GM21723 (cell line): ENCODE measurements around the gene RNF4.
"Not testable (repeated sequence)": the region's sequence is repeated elsewhere in the genome, so short reads cannot be mapped to it uniquely, and the experiment has no call there.

Experiments used
- ATAC-seq: cut with Tn5 transposase; IDR thresholded peaks from one replicate; pipeline ENCODE4 v1.9.1; 2021; ENCODE audit warnings: mild to moderate bottlenecking, moderate library complexity; ENCODE audit not compliant: unreplicated experiment

RNF4 gene, protein sequence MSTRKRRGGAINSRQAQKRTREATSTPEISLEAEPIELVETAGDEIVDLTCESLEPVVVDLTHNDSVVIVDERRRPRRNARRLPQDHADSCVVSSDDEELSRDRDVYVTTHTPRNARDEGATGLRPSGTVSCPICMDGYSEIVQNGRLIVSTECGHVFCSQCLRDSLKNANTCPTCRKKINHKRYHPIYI

GRCh38 chr4:2468456-2469191, at the start of gene RNF4:
RNF4 (plus strand) TSS chr4:2469106; CDS start chr4:2490494, 21,388 bp downstream.
- ATAC-seq: peak; percentile 79

- ATAC-seq: no peak
Measured at GRCh38 chr4:2419814-2420213, 49.1 kb upstream of the RNF4 start.

DNA sequence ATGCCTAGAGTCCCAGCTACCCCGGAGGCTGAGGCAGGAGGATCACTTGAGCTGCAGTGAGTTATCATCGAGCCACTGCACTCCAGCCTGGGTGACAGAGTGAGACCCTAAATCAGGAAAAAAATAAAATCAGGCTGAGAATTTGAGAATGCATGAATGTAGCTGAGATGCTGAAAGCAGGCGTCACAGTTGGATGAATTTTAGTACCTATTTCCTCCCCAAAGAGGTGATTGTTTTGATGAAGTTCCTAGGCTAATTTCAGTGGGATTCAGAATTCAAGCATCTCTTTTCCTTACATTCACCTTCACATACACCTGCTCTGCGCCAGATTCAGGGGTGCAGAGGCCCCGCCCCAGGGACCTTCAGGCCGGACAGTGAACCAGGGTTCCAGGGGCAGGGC, 47.0 kb upstream of the RNF4 start:
- no peak for ATAC-seq

DNA sequence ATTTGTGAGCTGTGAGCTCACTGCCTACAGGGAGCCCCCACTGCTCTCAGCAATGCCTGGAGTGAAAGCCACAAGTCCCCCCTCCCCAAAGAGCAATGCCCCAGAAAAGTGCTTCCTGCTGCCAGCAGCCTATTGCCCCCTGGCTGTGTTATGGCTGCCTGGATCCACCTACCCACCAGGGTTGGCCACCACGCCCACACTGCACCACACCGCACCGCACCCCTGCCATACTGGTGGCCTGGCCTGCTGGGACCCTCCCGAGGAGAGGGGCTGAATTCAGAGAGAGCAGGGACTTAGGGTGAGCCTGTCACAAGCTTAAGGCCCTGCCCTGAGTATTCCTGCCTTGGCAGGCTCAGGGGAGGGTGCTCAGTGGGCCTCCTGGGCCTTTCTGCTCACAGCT, 45.8 kb upstream of the RNF4 start:
- no peak for ATAC-seq

- ATAC-seq: no peak
Measured at GRCh38 chr4:2423695-2424094, 45.2 kb upstream of the RNF4 start.

DNA sequence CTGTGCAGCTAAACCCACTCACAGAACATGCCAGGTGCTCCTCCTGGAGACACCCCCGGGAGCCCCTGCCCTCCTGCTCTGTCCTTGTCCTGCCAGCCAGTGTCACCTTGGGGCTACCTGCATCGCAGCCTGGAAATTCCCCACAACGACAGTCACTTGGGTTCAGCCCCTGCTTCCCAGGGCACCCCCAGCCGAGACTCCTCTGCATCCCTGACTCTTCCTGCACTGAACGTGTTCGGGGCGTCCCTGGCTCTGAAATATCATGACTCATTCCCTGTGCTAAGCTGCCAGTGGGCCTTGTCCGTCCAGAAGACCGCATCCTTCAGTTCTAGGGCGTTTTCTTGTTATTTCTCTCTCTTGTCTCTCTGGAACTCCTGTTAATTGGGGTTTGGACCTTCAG, 44.3 kb upstream of the RNF4 start:
- ATAC-seq: no peak

- ATAC-seq: no peak
Measured at GRCh38 chr4:2425386-2426068, 43.4 kb upstream of the RNF4 start.

DNA sequence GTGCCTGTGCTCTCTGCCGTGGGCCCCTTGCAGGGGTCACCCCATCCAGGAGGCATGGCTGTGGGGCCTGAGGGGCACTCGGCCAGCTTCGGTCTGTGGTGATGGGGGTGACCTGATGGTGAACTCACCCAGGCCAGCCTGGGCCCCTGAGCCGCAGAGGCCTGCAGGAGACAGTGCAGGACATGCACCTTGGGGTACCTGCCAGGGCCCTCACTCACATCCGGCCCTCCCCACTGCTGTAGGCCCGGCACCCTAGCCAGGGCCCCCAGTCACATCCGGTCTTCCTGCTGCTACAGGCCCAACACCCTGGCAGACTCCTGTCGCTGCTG, 42.9 kb upstream of the RNF4 start:
- no peak for ATAC-seq

- no peak for ATAC-seq
Measured at GRCh38 chr4:2426711-2427275, 42.1 kb upstream of the RNF4 start.

- ATAC-seq: no peak
Measured at GRCh38 chr4:2427383-2428334, 41.2 kb upstream of the RNF4 start.

GRCh38 chr4:2428496-2429213, 40.3 kb upstream of the RNF4 start:
- ATAC-seq: no peak

- ATAC-seq: not testable (repeated sequence)
Measured at GRCh38 chr4:2429945-2430757, 38.8 kb upstream of the RNF4 start.

GRCh38 chr4:2432004-2432403, 36.9 kb upstream of the RNF4 start:
- ATAC-seq: no peak

DNA sequence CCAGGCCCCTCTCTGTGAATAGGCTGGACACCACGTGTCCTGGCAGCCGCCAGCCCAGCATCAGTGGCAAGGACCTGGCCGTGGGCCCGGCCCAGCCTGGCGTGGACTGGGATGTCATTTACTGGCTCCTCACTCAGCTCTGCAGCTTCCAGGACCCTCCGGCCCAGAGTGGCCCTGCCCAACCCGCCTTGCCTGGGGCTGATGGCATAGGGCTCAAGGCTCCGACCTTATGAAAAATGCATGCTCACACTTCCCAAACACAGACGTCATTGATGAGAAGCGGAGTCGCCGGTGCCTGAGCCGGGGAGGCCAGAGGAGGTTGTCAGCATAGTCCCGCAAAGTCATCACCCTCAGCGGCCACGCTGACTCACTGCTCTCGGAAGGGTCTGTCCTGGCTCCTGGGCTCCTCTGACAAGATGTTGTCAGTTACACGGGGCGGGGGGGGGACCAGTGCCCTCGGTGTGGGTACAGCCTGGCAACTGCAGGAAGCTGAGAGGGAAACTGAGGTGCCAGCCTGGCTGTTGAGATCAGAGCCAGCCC, 35.8 kb upstream of the RNF4 start:
- no peak for ATAC-seq

DNA sequence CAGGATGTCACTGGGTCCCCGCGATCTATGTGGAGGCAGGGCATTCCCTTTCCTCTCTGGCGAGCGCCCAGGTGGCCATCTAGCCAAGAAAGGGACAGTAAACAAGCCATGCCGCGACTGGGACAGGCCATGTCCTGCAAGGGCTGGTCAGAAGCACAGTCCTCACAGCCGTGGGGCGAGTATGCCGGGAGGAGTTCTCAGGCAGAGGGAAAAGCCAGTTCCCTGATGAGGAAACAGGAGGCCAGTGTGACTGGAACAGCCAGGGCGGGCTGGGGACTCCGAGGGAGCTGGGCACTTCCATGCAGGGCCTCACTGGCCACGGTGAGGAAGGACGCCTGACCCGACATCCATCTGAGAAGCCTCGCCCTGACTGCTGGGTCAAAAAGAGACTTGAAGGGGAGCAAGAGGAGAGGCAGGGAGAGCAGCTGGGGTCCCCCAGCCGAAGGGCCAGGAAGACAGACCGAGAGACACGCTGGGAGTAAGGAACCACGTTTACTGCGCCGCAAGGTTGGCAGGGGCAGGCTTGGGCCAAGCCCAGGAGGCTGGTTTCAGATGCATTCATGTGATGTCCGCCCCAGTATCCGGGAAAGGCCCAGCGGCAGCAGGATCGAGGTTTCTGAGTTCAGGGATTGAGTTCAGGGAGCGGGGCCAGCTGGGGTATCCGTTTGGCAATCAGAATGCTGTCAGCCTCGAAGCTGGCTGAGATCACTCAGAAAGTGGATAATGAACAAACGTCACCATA, 35.1 kb upstream of the RNF4 start:
- ATAC-seq: no peak

DNA sequence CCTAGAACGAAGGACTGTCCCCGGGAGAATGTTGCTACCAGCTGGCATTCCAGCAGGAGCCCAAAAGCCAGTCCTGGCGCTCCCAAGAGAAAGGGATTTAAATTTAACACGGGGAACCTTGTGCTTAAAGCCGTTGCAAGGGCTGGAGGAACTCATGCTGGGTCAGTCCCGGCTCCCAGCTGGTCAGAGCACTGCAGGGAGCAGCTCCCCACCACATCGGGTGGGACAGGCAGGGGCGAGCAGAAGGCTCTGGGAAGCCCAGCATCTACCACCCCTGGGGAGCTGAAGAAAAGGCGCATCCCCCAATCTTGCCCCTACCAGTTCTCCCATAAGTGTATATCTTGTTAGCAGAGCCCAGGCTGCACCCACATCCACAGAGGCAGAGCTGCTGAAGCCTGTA, 34.5 kb upstream of the RNF4 start:
- no peak for ATAC-seq

DNA sequence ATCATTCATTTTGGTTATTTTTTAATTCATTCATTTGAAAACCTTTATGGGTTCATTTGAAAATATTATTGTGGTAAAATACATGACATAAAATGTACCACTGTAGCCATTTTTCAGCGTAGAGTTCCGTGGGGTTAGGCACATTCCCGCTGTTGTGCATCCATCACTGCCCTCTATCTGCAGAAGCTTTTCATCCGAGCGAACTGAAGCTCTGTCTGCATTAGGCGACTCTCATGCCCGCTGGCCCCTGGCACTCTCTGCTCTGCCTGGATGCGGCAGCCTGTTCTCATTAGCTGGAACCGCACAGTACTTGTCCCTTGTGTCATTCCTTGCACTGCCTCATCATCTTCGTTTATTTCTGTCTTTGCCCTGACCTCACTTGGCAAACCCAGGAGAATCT, 32.6 kb upstream of the RNF4 start:
- ATAC-seq: no peak

GRCh38 chr4:2436761-2437474, 32.0 kb upstream of the RNF4 start:
- no peak for ATAC-seq
